ENCODE results near the gene SIRT4. TPM values are rescaled to one million over a fixed set of nuclear protein-coding genes. Genes with fewer than 3 reads are reported as not detected.

SIRT4 gene
- total and polyA plus RNA-seq, 2 of the 4 experiments (the other 2 are of a cell fraction): 0.87 to 2.0 TPM

GRCh38 chr12:120361506-120362208 lies 59.5 kb downstream of the SIRT4 start:
- H3K4me1 ChIP-seq (ENCODE audit: control insufficient read depth, insufficient read depth, low read length): no peaks in the 10 kb centered on the region
- H4K91ac ChIP-seq (ENCODE audit: insufficient read depth, low read depth, low read length): no peak overlapping the region
- no peak overlapping the region; the same call in 1 of the 2 replicates for H3K4me2 ChIP-seq (ENCODE audit: low read depth, low read length)
- H3K79me1 ChIP-seq (ENCODE audit: low read depth in 1 of 2, low read length in 2 of 2): no peaks in the 10 kb centered on the region
- no peaks in the 10 kb centered on the region for H3K36me3 ChIP-seq (ENCODE audit: control insufficient read depth, insufficient read depth, low read length)
- no peak overlapping the region for H3K4ac ChIP-seq (ENCODE audit: low read depth, low read length)
- H2BK15ac ChIP-seq (ENCODE audit: low read depth, low read length): no peak overlapping the region
- peak overlapping the region; percentile 34 for H2AFZ ChIP-seq (replicated peaks; ENCODE audit: low read length, poor library complexity)
- H3K27me3 ChIP-seq (ENCODE audit: control insufficient read depth, insufficient read depth, low read length): peaks cover 67% of the 10 kb centered on the region
- H2BK5ac ChIP-seq (ENCODE audit: low read depth, low read length, poor library complexity, severe bottlenecking): no peak overlapping the region
- 6% methylated on average over 25 of the region's 56 CpGs; no CpG with 5 or more reads in 1 of the 2 experiments for WGBS, 2 experiments (ENCODE audit: extremely low coverage in 2 of 2, insufficient read length in 1 of 2)
- H3K18ac ChIP-seq (ENCODE audit: low read depth, low read length): no peak overlapping the region
- ATAC-seq (ENCODE audit: low read depth) (peak; percentile 79), DNase-seq (peak; percentile 34)
- in situ Hi-C loops (cut with MboI; ENCODE audit: low sequenced_read_pairs) (no loop called here), intact Hi-C loops (cut with micrococcal nuclease) (no loop called here), dilution Hi-C loops (cut with HindIII; ENCODE audit: low sequenced_read_pairs, unreplicated experiment) (no loop called here)
- no peak overlapping the region for H3K56ac ChIP-seq (ENCODE audit: extremely low read depth, insufficient read depth, low read length)
- H3K14ac ChIP-seq (replicated peaks; ENCODE audit: low read depth, low read length): no peak overlapping the region
- POLR2A ChIA-PET (ENCODE audit: unreplicated experiment): no interaction called here
- no peak overlapping the region for H3K9ac ChIP-seq (ENCODE audit: low read depth, low read length)
- no peak overlapping the region for H2AK9ac ChIP-seq (replicated peaks; ENCODE audit: low read depth, low read length, poor library complexity)
- no peak overlapping the region for H4K8ac ChIP-seq (ENCODE audit: low read depth in 2 of 2, low read length in 2 of 2)
- H2BK120ac ChIP-seq (ENCODE audit: low read depth, low read length): no peak overlapping the region
- H2BK20ac ChIP-seq (ENCODE audit: low read depth, low read length): no peak overlapping the region
- CTCF ChIA-PET: no interaction called here
- H3K23ac ChIP-seq (ENCODE audit: low read depth, low read length): no peak overlapping the region
- H3K4me3 ChIP-seq (ENCODE audit: insufficient read depth, low read depth, low read length): no peak overlapping the region
- no TSS peak for BruUV-seq (replicated peaks)
- H3K9me3 ChIP-seq (ENCODE audit: control insufficient read depth, insufficient read depth, low read length): no peaks in the 10 kb centered on the region
- no peak overlapping the region for H3K27ac ChIP-seq (ENCODE audit: insufficient read depth, low read length)
- no peaks in the 10 kb centered on the region for H4K20me1 ChIP-seq (ENCODE audit: insufficient read depth, low read length)
- TF ChIP-seq MXI1 (IDR thresholded peaks at IDR 0.05; ENCODE audit: borderline replicate concordance, low read depth, low read length) (no peak), RFX5 (IDR thresholded peaks at IDR 0.05; ENCODE audit: low read depth, low read length) (peak; percentile 61)
- H2AK5ac ChIP-seq (ENCODE audit: low read depth, low read length): no peak overlapping the region
- no peak overlapping the region for H4K5ac ChIP-seq (ENCODE audit: low read depth, low read length)
- no peaks in the 10 kb centered on the region for H3K9me1 ChIP-seq (ENCODE audit: insufficient read depth, low read length)

Small RNA genes lying within 50 kb of the gene (microRNA-seq; reads per million reads assigned to microRNA genes)
- 464 reads per million, percentile 90 among the genes with 10 or more reads in this experiment for gene RNU4-1 (ENCODE audit: insufficient read depth, insufficient read length)
- gene RNU4-2 (ENCODE audit: insufficient read depth, insufficient read length): 388 reads per million, percentile 89 among the genes with 10 or more reads in this experiment
- gene RNU6-1088P (ENCODE audit: insufficient read depth, insufficient read length): not detected

Small RNA genes lying within 50 kb of the gene (small RNA-seq; reads per million reads assigned to genes)
- gene RNU4-1 (23.7 to 718 (median 101) reads per million in 5 experiments), gene RNU4-2 (82.6 to 2,295 (median 218) reads per million in 5 experiments), gene RNU6-1088P (0 reads per million in 5 experiments)

Other genes starting within 250 kb of the SIRT4 start
- 32.6 and 35.0 TPM in 2 replicates for gene RAB35, start 185.6 kb upstream of the SIRT4 start, total RNA-seq (2012; rRNA removed)
- 47.6 and 49.6 TPM in 2 replicates for gene RAB35, start 185.6 kb upstream of the SIRT4 start, polyA plus RNA-seq (2012; rRNA removed)
- 65.8 and 77.6 TPM in 2 replicates for gene GCN1, start 107.6 kb upstream of the SIRT4 start, total RNA-seq (2012; rRNA removed)
- gene GCN1, start 107.6 kb upstream of the SIRT4 start, polyA plus RNA-seq (2012; rRNA removed): 57.8 and 76.1 TPM in 2 replicates
- gene RPLP0, start 101.2 kb upstream of the SIRT4 start, total RNA-seq (2012; rRNA removed): 4,496 and 5,401 TPM in 2 replicates
- 5,590 and 6,356 TPM in 2 replicates for gene RPLP0, start 101.2 kb upstream of the SIRT4 start, polyA plus RNA-seq (2012; rRNA removed)
- gene PXN, start 36.6 kb upstream of the SIRT4 start, total RNA-seq (2012; rRNA removed): 33.9 and 46.6 TPM in 2 replicates
- gene PXN, start 36.6 kb upstream of the SIRT4 start, polyA plus RNA-seq (2012; rRNA removed): 134 and 139 TPM in 2 replicates
- under 0.01 TPM in 2 replicates for gene RNU4-2, start 10.4 kb upstream of the SIRT4 start, total RNA-seq (2012; rRNA removed)
- not detected in 2 replicates for gene RNU4-2, start 10.4 kb upstream of the SIRT4 start, polyA plus RNA-seq (2012; rRNA removed)
- gene RNU4-1, start 9.1 kb upstream of the SIRT4 start, total RNA-seq (2012; rRNA removed): under 0.01 TPM in 2 replicates
- not detected in 2 replicates for gene RNU4-1, start 9.1 kb upstream of the SIRT4 start, polyA plus RNA-seq (2012; rRNA removed)
- not detected in 2 replicates for gene PLA2G1B, start 25.5 kb downstream of the SIRT4 start, total RNA-seq (2012; rRNA removed)
- gene PLA2G1B, start 25.5 kb downstream of the SIRT4 start, polyA plus RNA-seq (2012; rRNA removed): not detected in 2 replicates
- not detected in 2 replicates for gene MSI1, start 66.8 kb downstream of the SIRT4 start, total RNA-seq (2012; rRNA removed)
- not detected in 2 replicates for gene MSI1, start 66.8 kb downstream of the SIRT4 start, polyA plus RNA-seq (2012; rRNA removed)
- gene COX6A1, start 135.8 kb downstream of the SIRT4 start, total RNA-seq (2012; rRNA removed): 339 and 396 TPM in 2 replicates
- gene COX6A1, start 135.8 kb downstream of the SIRT4 start, polyA plus RNA-seq (2012; rRNA removed): 541 and 664 TPM in 2 replicates
- 19.2 and 45.5 TPM in 2 replicates for gene TRIAP1, start 144.1 kb downstream of the SIRT4 start, total RNA-seq (2012; rRNA removed)
- 23.2 and 32.3 TPM in 2 replicates for gene TRIAP1, start 144.1 kb downstream of the SIRT4 start, polyA plus RNA-seq (2012; rRNA removed)
- 15.6 and 16.5 TPM in 2 replicates for gene GATC, start 144.1 kb downstream of the SIRT4 start, total RNA-seq (2012; rRNA removed)
- gene GATC, start 144.1 kb downstream of the SIRT4 start, polyA plus RNA-seq (2012; rRNA removed): 7.6 and 8.7 TPM in 2 replicates
- 102 and 196 TPM in 2 replicates for gene SRSF9, start 167.4 kb downstream of the SIRT4 start, total RNA-seq (2012; rRNA removed)
- 132 and 143 TPM in 2 replicates for gene SRSF9, start 167.4 kb downstream of the SIRT4 start, polyA plus RNA-seq (2012; rRNA removed)
- 696 and 709 TPM in 2 replicates for gene DYNLL1, start 193.8 kb downstream of the SIRT4 start, total RNA-seq (2012; rRNA removed)
- gene DYNLL1, start 193.8 kb downstream of the SIRT4 start, polyA plus RNA-seq (2012; rRNA removed): 627 and 663 TPM in 2 replicates
- 25.1 and 29.4 TPM in 2 replicates for gene COQ5, start 226.8 kb downstream of the SIRT4 start, total RNA-seq (2012; rRNA removed)
- 17.3 and 21.6 TPM in 2 replicates for gene COQ5, start 226.8 kb downstream of the SIRT4 start, polyA plus RNA-seq (2012; rRNA removed)
- gene RNF10, start 232.0 kb downstream of the SIRT4 start, total RNA-seq (2012; rRNA removed): 43.0 and 44.4 TPM in 2 replicates
- 65.2 and 95.0 TPM in 2 replicates for gene RNF10, start 232.0 kb downstream of the SIRT4 start, polyA plus RNA-seq (2012; rRNA removed)